Breast epithelium (tissue), 4 donors: ENCODE measurements around the gene ZNF438. TPM values are rescaled to one million over a fixed set of nuclear protein-coding genes. Genes with fewer than 3 reads are reported as not detected.

Source experiments
- DNase-seq, 2 donors: peaks; one replicate each; pipeline ENCODE4 v3.0.0-alpha.2; 2019; ENCODE audit warnings: low spot score in 2 of 2
- H3K27ac ChIP-seq, 2 donors: fragments of 200-600 bp; sonication (generic) in 1 of 2; one replicate each; pipeline ENCODE4 v1.5.1; 2016 to 2019; ENCODE audit warnings: mild to moderate bottlenecking in 1 of 2
- H3K27me3 ChIP-seq, 2 donors: fragments of 200-600 bp; sonication (generic) in 1 of 2; one replicate each; pipeline versions ENCODE4 v1.5.1 to v1.6.0; 2017 to 2019; ENCODE audit warnings: control low read depth in 1 of 2, mild to moderate bottlenecking in 1 of 2
- H3K36me3 ChIP-seq: fragments of 200-600 bp; one replicate; pipeline ENCODE4 v1.5.1; 2019
- H3K4me1 ChIP-seq, 2 donors: fragments of 200-600 bp; sonication (generic); one replicate each; pipeline ENCODE4 v1.5.1; 2016 to 2019; ENCODE audit warnings: control low read depth in 1 of 2
- H3K4me3 ChIP-seq, 3 donors: fragments of 200-600 bp; sonication (generic); 1 replicate in 2 of 3; 2 replicates in 1 of 3; pipeline ENCODE4 v1.5.1; 2016 to 2019; ENCODE audit warnings: mild to moderate bottlenecking in 3 of 3, moderate library complexity in 2 of 3
- H3K9me3 ChIP-seq, 2 donors: fragments of 200-600 bp; sonication (generic) in 1 of 2; one replicate each; pipeline ENCODE4 v1.5.1; 2016 to 2019; ENCODE audit warnings: control low read depth in 1 of 2
- CTCF ChIP-seq, 3 donors: fragments of 450-650 bp; IDR thresholded peaks; one replicate each; pipeline ENCODE4 v1.5.1; 2016 to 2017; ENCODE audit warnings: antibody characterized with exemption in 3 of 3, mild to moderate bottlenecking in 3 of 3, moderate library complexity in 3 of 3
- POLR2A ChIP-seq: fragments of 450-650 bp; IDR thresholded peaks from one replicate; pipeline ENCODE4 v1.6.1; 2016; ENCODE audit warnings: antibody characterized with exemption, mild to moderate bottlenecking, moderate library complexity
- POLR2AphosphoS5 ChIP-seq, 3 donors: sonication (generic); formaldehyde crosslinking; IDR thresholded peaks; one replicate each; pipeline ENCODE4 v1.6.1; 2017; ENCODE audit warnings: antibody characterized with exemption in 3 of 3
- intact Hi-C: fragments of 100-400 bp; cut with DNase I; formaldehyde crosslinking; loops from one replicate; pipeline ENCODE4 v1.15.1; 2023; ENCODE audit warnings: low total_unique reads
- total RNA-seq, 3 donors: library from RNA; depleted of rRNA; stranded (reverse); fragments of >200 nt; gene quantifications; one replicate each; pipeline ENCODE4 v1.1.0, GENCODE V29; 2016

Gene ZNF438
- total RNA-seq, 3 donors from 2014 or later: 8.8 to 34.6 (median 10.0) TPM

- peaks cover 0 to 9% of the 10 kb centered on the region in 2 donors for H3K9me3 ChIP-seq
- no peaks in the 10 kb centered on the region for H3K36me3 ChIP-seq
- no peaks in the 10 kb centered on the region for H3K4me1 ChIP-seq
- no peak overlapping the region for H3K4me3 ChIP-seq
- no peaks in the 10 kb centered on the region for H3K27me3 ChIP-seq
- DNase-seq: no peak
- H3K27ac ChIP-seq: no peak overlapping the region
- intact Hi-C loops: no loop called here
- TF ChIP-seq CTCF (IDR thresholded peaks at IDR 0.05) (no peak), POLR2AphosphoS5 (IDR thresholded peaks at IDR 0.05) (no peak), POLR2A (no peak)
These were observed 38.5 kb downstream of the ZNF438 start for GRCh38 chr10:30993155-30993554.

DNA sequence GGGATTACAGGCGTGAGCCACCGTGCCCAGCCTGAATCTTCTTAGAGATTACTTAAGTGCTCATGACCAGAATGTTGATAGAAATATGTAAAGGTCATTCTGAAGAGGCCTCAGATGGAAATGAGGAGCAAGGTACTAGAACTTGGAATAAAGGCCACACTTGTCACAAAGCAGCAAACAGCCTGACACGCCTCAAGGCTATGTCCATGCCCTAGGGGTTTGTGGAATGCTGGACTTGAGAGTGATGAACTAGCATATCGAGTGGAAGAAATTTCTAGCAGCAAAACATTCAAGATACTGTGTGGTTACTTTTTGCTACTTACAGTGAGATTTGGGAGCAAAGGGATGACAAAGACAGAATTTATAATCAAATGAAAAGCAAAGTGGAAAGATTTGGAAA lies 39.0 kb downstream of the ZNF438 start:
- H3K27ac ChIP-seq: no peak overlapping the region

DNA sequence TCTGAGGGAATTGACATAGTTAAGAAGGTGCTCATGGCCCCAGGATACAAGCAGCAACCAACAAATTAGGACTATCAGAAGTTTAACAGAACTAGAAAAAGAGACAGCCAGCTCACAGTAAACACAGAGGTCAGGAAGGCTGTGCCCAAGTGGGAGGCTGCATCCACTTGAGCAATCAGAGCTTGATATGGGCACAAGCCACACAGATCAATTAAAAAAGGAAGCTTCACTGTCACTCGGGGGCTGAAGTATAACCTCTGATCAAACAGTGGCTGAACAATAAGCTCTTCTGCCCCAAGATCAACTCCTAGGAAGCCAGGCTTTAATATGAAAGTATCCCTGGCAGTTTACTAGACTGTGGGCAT lies 40.0 kb downstream of the ZNF438 start:
- Histone ChIP-seq H3K9me3 (peaks cover 0 to 9% of the 10 kb centered on the region in 2 donors), H3K4me3 (no peak overlapping the region), H3K4me1 (no peaks in the 10 kb centered on the region), H3K27ac (no peak overlapping the region), H3K27me3 (no peaks in the 10 kb centered on the region), H3K36me3 (no peaks in the 10 kb centered on the region)
- TF ChIP-seq POLR2A (no peak), CTCF (IDR thresholded peaks at IDR 0.05) (no peak), POLR2AphosphoS5 (IDR thresholded peaks at IDR 0.05) (no peak)
- no peak for DNase-seq
- intact Hi-C loops: no loop called here

More for the DNA sequence above, 39.0 kb downstream of the ZNF438 start:
- H3K27me3 ChIP-seq: no peaks in the 10 kb centered on the region
- H3K9me3 ChIP-seq: peaks cover 0 to 9% of the 10 kb centered on the region in 2 donors
- no peak for TF ChIP-seq CTCF (IDR thresholded peaks at IDR 0.05)
- no peak for TF ChIP-seq POLR2AphosphoS5 (IDR thresholded peaks at IDR 0.05)
- TF ChIP-seq POLR2A: no peak
- intact Hi-C loops: no loop called here
- no peaks in the 10 kb centered on the region for H3K36me3 ChIP-seq
- H3K4me1 ChIP-seq: no peaks in the 10 kb centered on the region
- no peak overlapping the region for H3K4me3 ChIP-seq
- DNase-seq: no peak

DNA sequence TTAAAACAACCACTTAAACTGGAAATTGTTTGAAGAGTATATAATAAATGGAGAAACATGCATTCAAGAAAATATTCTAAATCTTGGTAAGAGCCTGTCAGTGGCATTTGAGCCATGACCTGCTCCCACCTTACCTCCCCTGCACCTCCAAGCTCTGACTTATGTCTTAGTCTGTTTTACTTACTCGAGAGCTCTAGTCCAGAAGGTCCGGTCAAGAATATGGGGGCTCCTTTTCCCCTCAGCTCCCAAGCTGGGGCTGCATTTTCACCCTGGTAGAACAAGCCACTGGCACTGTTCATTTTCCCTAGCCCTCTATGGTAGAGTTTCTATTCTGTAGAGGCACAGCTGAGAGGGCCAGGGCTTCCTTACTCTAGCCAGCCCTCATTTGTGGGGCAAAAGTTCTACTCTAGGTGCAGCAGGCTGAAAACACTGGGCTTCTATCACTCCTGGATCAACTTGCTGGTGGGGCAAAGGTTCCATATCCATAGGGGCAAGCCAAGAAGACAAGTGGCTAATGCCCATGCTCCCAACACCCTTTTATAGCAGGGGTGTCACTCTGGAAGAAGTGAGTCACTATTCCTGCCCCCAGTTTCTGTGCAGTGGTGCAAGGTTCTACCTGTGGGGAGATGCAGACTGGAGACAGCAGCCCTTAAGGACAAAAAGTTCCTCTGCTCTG lies 40.6 kb downstream of the ZNF438 start:
- Histone ChIP-seq H3K36me3 (no peaks in the 10 kb centered on the region), H3K4me1 (no peaks in the 10 kb centered on the region), H3K27me3 (no peaks in the 10 kb centered on the region), H3K9me3 (peaks cover 0 to 9% of the 10 kb centered on the region in 2 donors), H3K4me3 (no peak overlapping the region), H3K27ac (no peak overlapping the region)
- no peak for DNase-seq
- intact Hi-C loops: no loop called here
- TF ChIP-seq POLR2AphosphoS5 (IDR thresholded peaks at IDR 0.05) (no peak), CTCF (IDR thresholded peaks at IDR 0.05) (no peak), POLR2A (no peak)

GRCh38 chr10:30990351-30990750 lies 41.3 kb downstream of the ZNF438 start:
- TF ChIP-seq CTCF (IDR thresholded peaks at IDR 0.05) (no peak), POLR2A (no peak), POLR2AphosphoS5 (IDR thresholded peaks at IDR 0.05) (no peak)
- no peaks in the 10 kb centered on the region for H3K27me3 ChIP-seq
- intact Hi-C loops: no loop called here

More at GRCh38 chr10:30990351-30990750, 41.3 kb downstream of the ZNF438 start:
- H3K27ac ChIP-seq: no peak overlapping the region
- peaks cover 0 to 8% of the 10 kb centered on the region in 2 donors for H3K9me3 ChIP-seq
- no peaks in the 10 kb centered on the region for H3K36me3 ChIP-seq
- no peak for DNase-seq
- no peak overlapping the region for H3K4me3 ChIP-seq
- H3K4me1 ChIP-seq: no peaks in the 10 kb centered on the region
